ENCODE data around the gene DNAJC3.

DNAJC3 gene

GRCh38 chr13:95676762-95677563 is at the start of gene DNAJC3:
Gene DNAJC3, plus strand, starts transcription at chr13:95677139. Its CDS starts 117 bp downstream, at chr13:95677256.
- TF ChIP-seq CTCF (IDR thresholded peaks at IDR 0.05; ENCODE audit: control extremely low read depth, extremely low read depth, low read depth, missing control alignments), result no peak
- ChIA-PET CTCF (interaction anchor here (1.0 kb wide), 1 partner anchor 26 kb away, joined by 4 read pairs; no protein-coding TSS in a partner anchor), POLR2A (interaction anchor here (0.5 to 1.3 kb wide), 5 partner anchors 8 to 1779 kb away, joined by 3 to 5 read pairs (median 3); no protein-coding TSS in a partner anchor)
- peak; percentile 96 for DNase-seq (ENCODE audit: extremely low spot score)

- no peak for DNase-seq (ENCODE audit: extremely low spot score)
- TF ChIP-seq CTCF (IDR thresholded peaks at IDR 0.05; ENCODE audit: control extremely low read depth, extremely low read depth, low read depth, missing control alignments), result no peak
- POLR2A ChIA-PET, result no interaction called here
- CTCF ChIA-PET, result interaction anchor here (1.3 to 9.3 kb wide), 2 partner anchors 18 to 207 kb away, joined by 4 to 172 read pairs; no protein-coding TSS in a partner anchor
Observed at GRCh38 chr13:95627590-95627989, 49.3 kb upstream of the DNAJC3 start.

- POLR2A ChIA-PET, result no interaction called here
- no peak for TF ChIP-seq CTCF (IDR thresholded peaks at IDR 0.05; ENCODE audit: control extremely low read depth, extremely low read depth, low read depth, missing control alignments)
- CTCF ChIA-PET, result interaction anchor here (9.3 kb wide), 1 partner anchor 206 kb away, joined by 172 read pairs; no protein-coding TSS in a partner anchor
- DNase-seq (ENCODE audit: extremely low spot score), result no peak
Observed at GRCh38 chr13:95628488-95628887, 48.5 kb upstream of the DNAJC3 start.

- ChIA-PET CTCF (no interaction called here), POLR2A (no interaction called here)
- no peak for TF ChIP-seq CTCF (IDR thresholded peaks at IDR 0.05; ENCODE audit: control extremely low read depth, extremely low read depth, low read depth, missing control alignments)
- DNase-seq (ENCODE audit: extremely low spot score), result no peak
Observed at GRCh38 chr13:95629071-95629470, 47.9 kb upstream of the DNAJC3 start.

- ChIA-PET CTCF (no interaction called here), POLR2A (no interaction called here)
- no peak for TF ChIP-seq CTCF (IDR thresholded peaks at IDR 0.05; ENCODE audit: control extremely low read depth, extremely low read depth, low read depth, missing control alignments)
- no peak for DNase-seq (ENCODE audit: extremely low spot score)
Observed at GRCh38 chr13:95630593-95630992, 46.3 kb upstream of the DNAJC3 start.

GRCh38 chr13:95636853-95637252 is 40.1 kb upstream of the DNAJC3 start:
- ChIA-PET POLR2A (no interaction called here), CTCF (no interaction called here)
- no peak for DNase-seq (ENCODE audit: extremely low spot score)
- TF ChIP-seq CTCF (IDR thresholded peaks at IDR 0.05; ENCODE audit: control extremely low read depth, extremely low read depth, low read depth, missing control alignments), result no peak
